Measurements from ENCODE around the gene HSD17B7.
"Not testable (repeated sequence)": the region's sequence is repeated elsewhere in the genome, so short reads cannot be mapped to it uniquely, and the experiment has no call there.

Gene HSD17B7

GRCh38 chr1:162812357-162812756 is 21.9 kb downstream of the HSD17B7 start:
- DNase-seq = not testable (repeated sequence)

- not testable (repeated sequence) for DNase-seq
These were observed 27.6 kb downstream of the HSD17B7 start for GRCh38 chr1:162818136-162818535.

- not testable (repeated sequence) for DNase-seq
These were observed 28.2 kb downstream of the HSD17B7 start for GRCh38 chr1:162818666-162819065.

- DNase-seq = no peak
These were observed 32.1 kb downstream of the HSD17B7 start for GRCh38 chr1:162822391-162823200.

- DNase-seq = peak in 1 of 5 donors; percentile 28
These were observed 32.7 kb downstream of the HSD17B7 start for GRCh38 chr1:162823231-162823630.

- no peak for DNase-seq
These were observed 33.4 kb downstream of the HSD17B7 start for GRCh38 chr1:162823771-162824525.

- no peak for DNase-seq
These were observed 38.8 kb downstream of the HSD17B7 start for GRCh38 chr1:162829268-162829667.

- no peak for DNase-seq
These were observed 42.0 kb downstream of the HSD17B7 start for GRCh38 chr1:162832470-162832869.

GRCh38 chr1:162835157-162835899 is 44.8 kb downstream of the HSD17B7 start:
- peak in 1 of 5 donors; percentile 70 for DNase-seq

GRCh38 chr1:162838863-162839262 is 48.4 kb downstream of the HSD17B7 start:
- no peak for DNase-seq

- no peak for DNase-seq
These were observed 49.8 kb downstream of the HSD17B7 start for GRCh38 chr1:162840250-162840839.

GRCh38 chr1:162844153-162844552 is 53.7 kb downstream of the HSD17B7 start:
- no peak for DNase-seq

- no peak for DNase-seq
These were observed 56.0 kb downstream of the HSD17B7 start for GRCh38 chr1:162846256-162847212.

- DNase-seq = peak; percentile 46 to 79 (median 60)
These were observed 57.4 kb downstream of the HSD17B7 start for GRCh38 chr1:162847839-162848453.

GRCh38 chr1:162849711-162850110 is 59.2 kb downstream of the HSD17B7 start:
- DNase-seq = no peak

- no peak for DNase-seq
These were observed 60.8 kb downstream of the HSD17B7 start for GRCh38 chr1:162851341-162851740.

GRCh38 chr1:162854245-162854882 is 63.9 kb downstream of the HSD17B7 start:
- peak in 4 of 5 donors; percentile 13 to 40 (median 32) for DNase-seq

GRCh38 chr1:162855461-162856150 is 65.1 kb downstream of the HSD17B7 start:
- DNase-seq = no peak

GRCh38 chr1:162856260-162856659 is 65.8 kb downstream of the HSD17B7 start:
- DNase-seq = no peak

GRCh38 chr1:162857850-162858249 is 67.3 kb downstream of the HSD17B7 start:
- DNase-seq = no peak
